AG04449 (cell line): Measurements from ENCODE around the gene KIFC3.

Experiments used
- CTCF ChIA-PET: fragments of 350-600 bp; formaldehyde crosslinking; extraction: SDS; loops from one replicate; lab custom pipeline; 2021; ENCODE audit warnings: antibody characterized with exemption; lab: Yijun Ruan, JAX
- POLR2A ChIA-PET: fragments of 400-600, 350-600 bp; formaldehyde crosslinking; extraction: SDS; loops from one replicate; lab custom pipeline; 2020; ENCODE audit warnings: antibody characterized with exemption, inconsistent platforms; lab: Yijun Ruan, JAX
- DNase-seq: peaks from one replicate; pipeline ENCODE4 v3.0.0-alpha.2; 2010; ENCODE audit warnings: low read depth, low spot score
- H3K4me3 ChIP-seq: 2 replicates; pipeline ENCODE4 v1.5.1; 2011; ENCODE audit warnings: low read depth, mild to moderate bottlenecking, control low read depth, low read length
- TF ChIP-seq, protein P1 (sequence below): IDR thresholded peaks from one replicate; pipeline ENCODE4 v1.5.1; 2011; ENCODE audit warnings: mild to moderate bottlenecking, moderate library complexity, low read length, control low read depth, inconsistent platforms; ENCODE audit not compliant: insufficient read depth; ENCODE audit errors: missing control alignments

The KIFC3 gene

DNA sequence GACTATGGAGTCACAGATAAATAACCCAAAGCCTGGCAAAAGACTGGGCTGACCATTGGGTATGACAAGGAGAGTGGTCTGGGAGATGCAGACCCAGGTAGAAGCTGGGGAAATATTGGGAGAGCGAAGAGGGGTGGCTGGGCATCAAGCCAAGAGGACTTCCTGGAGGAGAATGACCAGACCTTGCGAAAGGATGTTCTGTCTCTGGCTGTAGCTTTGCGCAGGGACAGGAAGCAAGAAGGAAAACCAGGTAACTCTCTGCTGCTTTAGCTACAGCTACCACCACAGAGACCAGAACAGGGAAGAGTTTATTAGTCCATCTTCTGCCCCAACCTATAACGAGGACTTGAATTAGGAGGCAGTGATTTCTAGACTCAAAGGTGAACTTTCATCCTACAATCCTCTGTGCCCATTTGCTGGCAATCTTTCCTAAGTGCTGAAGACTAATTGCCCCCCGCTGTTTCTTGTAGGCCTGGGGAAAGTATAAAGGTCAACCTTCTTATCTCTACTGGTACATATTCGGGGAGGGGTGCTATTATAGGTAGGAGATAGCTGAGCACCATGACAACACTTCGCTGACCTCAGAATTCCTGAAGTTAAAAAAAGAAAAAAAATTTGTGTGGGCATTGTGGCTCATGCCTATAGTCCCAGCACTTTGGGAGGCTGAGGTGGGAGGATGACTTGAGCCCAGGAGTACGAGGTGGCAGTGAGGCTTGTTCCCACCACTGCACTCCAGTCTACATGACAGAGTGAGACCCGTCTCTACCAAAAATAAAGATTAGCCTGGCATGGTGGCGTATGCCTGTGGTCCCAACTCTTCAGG lies 19.1 kb upstream of the KIFC3 start:
- TF ChIP-seq, protein P1, sequence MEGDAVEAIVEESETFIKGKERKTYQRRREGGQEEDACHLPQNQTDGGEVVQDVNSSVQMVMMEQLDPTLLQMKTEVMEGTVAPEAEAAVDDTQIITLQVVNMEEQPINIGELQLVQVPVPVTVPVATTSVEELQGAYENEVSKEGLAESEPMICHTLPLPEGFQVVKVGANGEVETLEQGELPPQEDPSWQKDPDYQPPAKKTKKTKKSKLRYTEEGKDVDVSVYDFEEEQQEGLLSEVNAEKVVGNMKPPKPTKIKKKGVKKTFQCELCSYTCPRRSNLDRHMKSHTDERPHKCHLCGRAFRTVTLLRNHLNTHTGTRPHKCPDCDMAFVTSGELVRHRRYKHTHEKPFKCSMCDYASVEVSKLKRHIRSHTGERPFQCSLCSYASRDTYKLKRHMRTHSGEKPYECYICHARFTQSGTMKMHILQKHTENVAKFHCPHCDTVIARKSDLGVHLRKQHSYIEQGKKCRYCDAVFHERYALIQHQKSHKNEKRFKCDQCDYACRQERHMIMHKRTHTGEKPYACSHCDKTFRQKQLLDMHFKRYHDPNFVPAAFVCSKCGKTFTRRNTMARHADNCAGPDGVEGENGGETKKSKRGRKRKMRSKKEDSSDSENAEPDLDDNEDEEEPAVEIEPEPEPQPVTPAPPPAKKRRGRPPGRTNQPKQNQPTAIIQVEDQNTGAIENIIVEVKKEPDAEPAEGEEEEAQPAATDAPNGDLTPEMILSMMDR, result no peak
- ChIA-PET POLR2A (no interaction called here), CTCF (no interaction called here)
- H3K4me3 ChIP-seq, result no peak overlapping the region
- no peak for DNase-seq

DNA sequence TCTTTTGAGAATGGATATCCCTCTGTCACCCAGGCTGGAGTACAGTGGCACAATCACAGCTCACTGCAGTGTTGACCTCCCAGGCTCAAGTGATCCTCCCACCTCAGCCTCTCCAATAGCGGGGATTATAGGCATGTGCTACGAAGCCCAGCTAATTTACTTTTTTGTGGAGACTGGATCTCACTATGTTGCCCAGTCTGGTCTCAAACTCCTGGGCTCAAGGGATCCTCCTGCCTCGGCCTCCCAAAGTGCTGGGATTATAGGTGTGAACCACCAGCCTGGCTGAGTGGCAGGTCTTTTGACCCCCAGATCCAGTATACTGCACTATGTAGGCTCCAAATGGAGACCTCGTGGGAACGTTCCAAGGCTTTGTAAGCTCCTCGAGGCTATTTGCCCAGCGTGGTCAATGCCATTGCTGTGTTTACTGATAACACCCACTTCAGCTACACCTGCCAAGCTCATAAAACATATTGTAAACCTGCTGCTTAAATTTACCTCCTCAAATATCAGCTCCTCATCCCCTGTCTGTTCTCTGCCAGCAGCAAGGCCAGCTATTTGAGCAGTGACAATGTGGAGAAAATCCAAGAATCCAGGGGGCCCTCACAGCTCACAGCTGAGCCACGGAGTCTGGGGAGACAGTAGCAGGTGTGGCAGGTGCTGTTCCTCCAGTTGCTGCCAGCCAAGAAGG lies 16.2 kb upstream of the KIFC3 start:
- ChIA-PET POLR2A (interaction anchor here (0.5 kb wide), 1 partner anchor 10 kb away, joined by 3 read pairs; no protein-coding TSS in a partner anchor), CTCF (interaction anchor here (1.2 to 2.3 kb wide), 2 partner anchors 10 to 28 kb away, joined by 3 to 9 read pairs; no protein-coding TSS in a partner anchor)
- TF ChIP-seq, protein P1, result no peak
- H3K4me3 ChIP-seq, result no peak overlapping the region
- no peak for DNase-seq

DNA sequence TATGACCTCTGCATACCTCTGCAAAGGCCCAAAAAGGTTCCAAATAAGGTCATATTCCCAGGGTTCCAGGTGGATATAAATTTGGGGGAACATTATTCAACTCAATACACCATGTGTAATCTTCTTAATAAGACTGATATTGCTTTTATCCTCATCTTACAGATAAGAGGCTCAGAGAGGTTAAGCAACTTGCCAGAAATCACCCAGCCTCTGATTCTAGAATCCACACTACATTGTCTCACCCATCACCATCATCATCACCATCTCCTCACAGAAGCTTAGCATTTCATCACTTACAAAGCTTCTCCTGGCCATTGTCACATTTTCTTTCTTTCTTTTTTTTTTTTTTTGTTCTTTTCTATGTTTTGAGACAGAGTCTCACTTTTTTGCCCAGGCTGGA lies 15.4 kb upstream of the KIFC3 start:
- no peak overlapping the region for H3K4me3 ChIP-seq
- ChIA-PET CTCF (interaction anchor here (1.2 to 2.3 kb wide), 2 partner anchors 9 to 27 kb away, joined by 3 to 9 read pairs; no protein-coding TSS in a partner anchor), POLR2A (no interaction called here)
- TF ChIP-seq, protein P1, result no peak
- DNase-seq, result no peak

DNA sequence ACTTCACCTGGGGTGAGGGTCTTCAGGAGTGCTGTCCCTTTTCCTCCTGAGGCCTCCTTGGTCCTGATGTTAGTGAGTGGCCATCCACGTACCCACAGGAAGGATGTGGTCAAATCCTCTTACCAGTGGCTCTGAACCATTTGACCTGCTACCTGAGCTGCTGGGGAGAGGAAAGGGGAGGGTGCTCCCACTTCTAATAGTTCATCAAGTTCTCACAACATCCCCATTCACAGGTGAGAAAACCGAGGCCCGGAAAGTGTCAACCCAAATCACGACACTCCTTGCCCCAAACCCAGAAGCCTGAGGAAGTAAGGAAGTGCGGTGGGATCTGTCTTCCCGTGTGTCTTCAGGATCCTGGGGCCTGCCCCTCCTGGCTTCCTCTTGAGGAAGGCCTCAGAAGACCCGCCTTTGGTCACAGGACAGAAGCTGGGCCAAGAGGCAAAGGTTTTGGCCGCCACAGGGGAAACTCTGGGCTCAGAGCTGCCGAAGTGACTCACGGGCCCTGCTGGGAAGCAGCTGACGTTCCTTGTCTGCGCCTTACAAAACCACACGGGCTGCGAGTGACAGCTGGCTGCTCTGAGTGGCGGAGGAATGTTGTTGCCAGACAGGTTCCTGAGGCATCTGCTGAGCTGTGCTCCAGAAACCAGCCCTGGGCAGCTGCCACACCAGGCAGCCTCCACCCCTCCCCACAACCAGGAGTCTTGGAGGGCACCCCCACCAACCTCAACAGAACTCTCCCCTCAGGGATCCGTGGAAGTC lies 13.9 kb upstream of the KIFC3 start:
- CTCF ChIA-PET, result interaction anchor here (0.9 to 1.6 kb wide), 3 partner anchors 13 to 23 kb away, joined by 3 to 4 read pairs (median 3); no protein-coding TSS in a partner anchor
- POLR2A ChIA-PET, result interaction anchor here (0.6 to 0.9 kb wide), 2 partner anchors 10 to 27 kb away, joined by 3 read pairs; no protein-coding TSS in a partner anchor
- DNase-seq, result peak; percentile 82
- TF ChIP-seq, protein P1, result no peak
- no peak overlapping the region for H3K4me3 ChIP-seq

DNA sequence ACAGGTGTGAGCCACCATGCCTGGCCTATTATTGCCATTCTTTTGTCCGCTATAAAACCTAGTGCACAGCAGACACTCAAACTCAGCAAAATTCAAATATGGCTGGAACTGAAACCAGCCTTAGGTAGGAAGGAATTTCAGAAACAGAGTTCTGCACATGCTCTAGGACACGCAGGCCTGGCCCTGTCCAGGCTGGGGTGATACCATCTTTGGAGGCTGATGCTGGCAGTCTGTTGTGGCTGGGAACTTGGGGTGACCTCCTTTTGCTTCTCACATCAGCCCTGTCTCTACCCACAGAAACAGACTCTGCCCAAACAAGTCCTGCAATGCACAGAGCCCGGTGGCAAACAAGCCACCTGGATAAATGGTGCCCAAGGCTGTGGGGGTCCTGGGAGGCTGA lies 12.6 kb upstream of the KIFC3 start:
- CTCF ChIA-PET, result no interaction called here
- H3K4me3 ChIP-seq, result no peak overlapping the region
- DNase-seq, result no peak
- POLR2A ChIA-PET, result interaction anchor here (0.7 kb wide), 1 partner anchor 12 kb away, joined by 3 read pairs; the partner anchor contains the start of gene KIFC3
- TF ChIP-seq, protein P1, result no peak
